NB4 (cell line): Measurements from ENCODE around the gene C1QL2.

Experiments
- DNase-seq: peaks from one replicate; pipeline ENCODE4 v3.0.0; 2010; ENCODE audit warnings: low read depth
- H3K4me3 ChIP-seq: one replicate; pipeline ENCODE4 v1.5.1; 2011; ENCODE audit warnings: mild to moderate bottlenecking, low read depth, low read length, moderate library complexity
- CTCF ChIP-seq: IDR thresholded peaks from one replicate; pipeline ENCODE4 v1.5.1; 2012; ENCODE audit warnings: low read depth, low read length
- MAX ChIP-seq: IDR thresholded peaks from 2 replicates; pipeline ENCODE4 v1.6.1; 2011; ENCODE audit warnings: low read depth, low read length
- MYC ChIP-seq: IDR thresholded peaks from 2 replicates; pipeline ENCODE4 v1.6.1; 2011; ENCODE audit warnings: low read depth, low read length
- POLR2A ChIP-seq: IDR thresholded peaks from 2 replicates; pipeline ENCODE4 v1.6.1; 2011; ENCODE audit warnings: mild to moderate bottlenecking; ENCODE audit not compliant: insufficient read length; ENCODE audit errors: extremely low read depth

The C1QL2 gene

DNA sequence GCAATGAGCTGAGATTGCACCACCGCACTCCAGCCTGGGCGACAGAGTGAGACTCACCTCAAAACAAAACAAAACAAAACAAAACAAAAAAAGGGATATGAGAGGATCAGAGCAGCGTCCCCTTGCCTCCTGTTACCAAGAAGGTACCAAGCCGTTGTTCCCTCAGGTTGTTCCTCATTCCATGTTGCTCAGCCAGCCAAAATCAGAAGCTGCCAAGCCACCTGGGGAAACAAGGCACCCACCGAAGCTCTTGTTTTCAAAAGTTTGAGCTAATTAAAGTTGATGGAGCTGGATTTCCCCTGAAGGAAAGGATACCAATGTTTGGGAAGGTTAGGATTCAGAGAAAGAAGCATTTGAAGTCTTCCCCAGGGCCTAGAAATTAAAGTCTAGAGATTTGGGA lies 43.3 kb upstream of the C1QL2 start:
- no peak for DNase-seq
- TF ChIP-seq MAX (no peak), CTCF (no peak), MYC (no peak), POLR2A (no peak)
- no peak overlapping the region for H3K4me3 ChIP-seq

DNA sequence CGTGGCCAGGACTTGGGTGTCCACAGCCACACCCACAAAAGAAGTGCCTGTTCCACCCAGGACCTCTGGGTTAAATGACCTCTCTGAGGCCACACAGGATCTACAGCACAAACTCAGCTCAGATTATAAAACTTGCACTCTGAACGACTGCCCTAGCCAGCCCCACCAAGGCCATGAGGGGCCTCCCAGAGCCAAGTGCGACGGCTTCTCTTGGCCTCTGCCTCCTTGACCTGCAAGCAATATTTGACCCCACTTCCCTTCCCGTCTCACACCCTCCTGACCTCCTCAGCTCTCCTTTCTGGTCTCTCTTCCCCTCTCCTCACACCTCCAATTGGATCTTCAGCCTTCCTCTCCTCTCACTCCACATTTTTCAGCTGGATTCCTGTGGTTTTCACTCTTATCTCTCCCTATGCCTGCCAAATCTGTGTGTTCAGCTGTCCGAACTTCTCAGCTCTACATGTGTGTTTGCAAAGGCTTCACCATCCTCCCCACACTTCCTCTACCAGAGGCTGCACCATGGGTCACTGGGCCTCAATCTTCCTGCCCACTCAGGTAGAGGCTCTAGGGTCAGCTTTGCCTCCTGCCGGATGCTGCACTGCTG lies 39.8 kb upstream of the C1QL2 start:
- TF ChIP-seq CTCF (no peak), MAX (no peak)
- DNase-seq = no peak
- no peak overlapping the region for H3K4me3 ChIP-seq

GRCh38 chr2:119197529-119198239 lies 39.1 kb upstream of the C1QL2 start:
- H3K4me3 ChIP-seq = no peak overlapping the region
- no peak for DNase-seq
- TF ChIP-seq MYC (no peak), MAX (no peak), CTCF (no peak), POLR2A (no peak)

GRCh38 chr2:119197126-119197405 lies 38.5 kb upstream of the C1QL2 start:
- no peak for DNase-seq
- TF ChIP-seq MAX = no peak
- TF ChIP-seq CTCF = no peak
- no peak for TF ChIP-seq POLR2A
- TF ChIP-seq MYC = no peak

DNA sequence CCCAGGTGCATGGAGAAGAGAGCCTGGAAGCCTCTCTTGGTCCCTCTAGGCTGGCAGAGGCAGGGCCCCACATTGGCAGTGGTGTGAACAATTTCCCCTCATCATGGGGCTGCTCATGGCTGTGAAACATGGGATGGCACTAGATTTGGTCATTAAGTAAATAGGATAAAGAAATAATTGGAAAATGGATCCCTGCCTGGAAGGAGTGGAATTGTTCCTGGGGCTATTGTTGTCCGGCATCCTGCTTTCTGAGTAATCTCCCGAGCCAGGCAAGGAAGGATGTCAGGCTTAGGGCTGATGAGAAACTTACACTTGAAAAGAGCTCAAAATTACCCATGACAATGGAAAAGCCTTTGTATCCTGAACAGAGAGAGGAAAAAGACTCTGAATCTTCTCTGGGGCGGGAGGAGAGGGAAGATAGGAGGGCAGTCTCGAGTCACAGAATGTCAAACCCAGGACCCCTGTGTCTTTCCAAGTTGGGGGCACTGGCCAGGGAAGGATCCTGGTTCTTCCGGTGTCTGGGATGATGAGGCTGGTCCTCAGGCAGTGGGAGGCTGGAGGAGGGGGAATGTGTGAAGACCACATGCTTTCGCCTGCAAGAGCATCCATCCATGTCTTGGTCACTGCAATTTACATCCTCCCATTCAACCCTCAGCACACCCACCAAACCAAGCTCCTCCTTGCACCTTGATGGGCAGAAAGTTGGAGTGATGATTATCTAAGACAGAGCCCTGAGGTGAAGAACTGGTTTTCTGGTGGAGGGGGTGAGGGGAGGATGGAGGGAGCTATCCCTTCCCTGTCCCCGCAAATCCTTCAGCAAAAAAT lies 38.0 kb upstream of the C1QL2 start:
- no peak for TF ChIP-seq MAX
- no peak for TF ChIP-seq MYC
- no peak for TF ChIP-seq CTCF
- no peak for TF ChIP-seq POLR2A
- no peak for DNase-seq
- no peak overlapping the region for H3K4me3 ChIP-seq

More at GRCh38 chr2:119197126-119197405, 38.5 kb upstream of the C1QL2 start:
- H3K4me3 ChIP-seq = no peak overlapping the region
